DND-41 (cell line): ENCODE results near the gene ARPC4.
A peak's percentile ranks its signal among the peaks of the same experiment; 100 is the strongest.

Experiments used
- ATAC-seq: fragments of 200-7000 bp; cut with Tn5 transposase; 3 replicates; pipeline ENCODE4 v1.9.1; 2021; ENCODE audit warnings: low read depth; ENCODE audit not compliant: insufficient read depth
- DNase-seq: peaks from one replicate; pipeline ENCODE4 v3.0.0-alpha.2; 2020
- H2AFZ ChIP-seq: 2 replicates; pipeline ENCODE4 v1.6.0; 2012; ENCODE audit warnings: low read depth, low read length
- H3K27ac ChIP-seq: 2 replicates; pipeline ENCODE4 v1.5.1; 2012; ENCODE audit warnings: low read length, inconsistent platforms
- H3K27me3 ChIP-seq: fragments of 200-600 bp; sonication (generic); 2 replicates; pipeline ENCODE4 v1.6.0; 2012; ENCODE audit warnings: low read length, mild to moderate bottlenecking, inconsistent platforms; ENCODE audit not compliant: insufficient read depth, poor library complexity
- H3K36me3 ChIP-seq: 2 replicates; pipeline ENCODE4 v1.5.1; 2012; ENCODE audit warnings: low read length, inconsistent platforms; ENCODE audit not compliant: insufficient read depth
- H3K4me1 ChIP-seq: 2 replicates; pipeline ENCODE4 v1.5.1; 2012; ENCODE audit warnings: mild to moderate bottlenecking, low read length; ENCODE audit not compliant: insufficient read depth
- H3K4me2 ChIP-seq: 2 replicates; pipeline ENCODE4 v1.6.0; 2012; ENCODE audit warnings: mild to moderate bottlenecking, moderate library complexity, low read length, inconsistent platforms; ENCODE audit not compliant: insufficient read depth
- H3K4me3 ChIP-seq, 2 experiments: fragments of 200-600 bp in 1 of 2; shearing (Covaris generic) in 1 of 2; 2 replicates each; pipeline ENCODE4 v1.5.1; 2012 to 2016; ENCODE audit warnings: inconsistent platforms in 2 of 2, low read length in 2 of 2, mild to moderate bottlenecking in 2 of 2, low read depth in 1 of 2, moderate library complexity in 1 of 2
- H3K79me2 ChIP-seq: 2 replicates; pipeline ENCODE4 v1.6.0; 2012; ENCODE audit warnings: low read length, inconsistent platforms; ENCODE audit not compliant: insufficient read depth
- H3K9ac ChIP-seq: 2 replicates; pipeline ENCODE4 v1.6.0; 2012; ENCODE audit warnings: low read depth, mild to moderate bottlenecking, inconsistent platforms, low read length, moderate library complexity
- H3K9me3 ChIP-seq: 2 replicates; pipeline ENCODE4 v1.5.1; 2012; ENCODE audit warnings: low read length, moderate library complexity, mild to moderate bottlenecking, inconsistent platforms; ENCODE audit not compliant: insufficient read depth, severe bottlenecking
- H4K20me1 ChIP-seq: 2 replicates; pipeline ENCODE4 v1.6.0; 2012; ENCODE audit warnings: low read length; ENCODE audit not compliant: insufficient read depth
- CTCF ChIP-seq: IDR thresholded peaks from 2 replicates; pipeline ENCODE4 v1.5.1; 2012; ENCODE audit warnings: borderline replicate concordance, low read length, moderate library complexity, mild to moderate bottlenecking; ENCODE audit not compliant: poor library complexity, severe bottlenecking; ENCODE audit errors: extremely low read depth
- EZH2 ChIP-seq: IDR thresholded peaks from 3 replicates; pipeline ENCODE4 v1.6.1; 2012; ENCODE audit warnings: borderline replicate concordance, low read depth, mild to moderate bottlenecking, moderate library complexity, low read length, inconsistent platforms; ENCODE audit not compliant: severe bottlenecking

Gene ARPC4

DNA sequence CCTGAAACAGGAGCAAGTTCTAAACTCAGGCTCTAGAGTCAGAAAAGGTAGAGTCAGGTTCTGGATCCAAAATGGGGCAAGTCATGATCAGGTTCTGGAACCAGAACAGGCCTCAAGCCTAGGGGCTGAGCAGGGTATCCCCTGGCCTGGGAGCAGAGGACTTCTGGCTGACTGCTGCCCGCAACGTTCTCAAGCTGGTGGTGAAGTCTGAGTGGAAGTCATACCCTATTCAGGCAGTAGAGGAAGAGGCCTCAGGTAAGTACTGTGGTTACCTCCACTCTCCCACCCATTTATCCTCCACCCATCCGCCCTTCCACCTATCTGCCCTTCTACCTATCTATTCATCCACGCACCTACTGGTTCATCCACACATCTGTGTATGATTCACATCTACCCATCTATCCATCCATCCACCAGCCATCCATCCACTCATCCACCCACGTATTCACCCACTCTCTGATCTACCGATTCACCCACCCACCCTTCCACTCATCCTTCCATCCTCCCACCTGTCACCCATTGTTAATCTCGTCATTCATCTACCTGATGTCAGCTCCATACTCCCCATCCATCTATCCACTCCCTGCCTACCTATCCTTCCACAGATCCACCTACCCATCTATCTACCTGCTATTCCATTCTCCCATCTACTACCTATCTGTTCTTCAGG is 25.9 kb downstream of the ARPC4 start:
- H4K20me1 ChIP-seq: no peaks in the 10 kb centered on the region
- H3K36me3 ChIP-seq: peaks cover 44% of the 10 kb centered on the region

GRCh38 chr3:9820543-9820942 is 27.7 kb downstream of the ARPC4 start:
- TF ChIP-seq EZH2 (no peak), CTCF (no peak)
- Histone ChIP-seq H3K9ac (no peak overlapping the region), H3K4me3 (no peak overlapping the region), H3K4me2 (no peak overlapping the region), H2AFZ (no peak overlapping the region), H3K9me3 (no peaks in the 10 kb centered on the region), H4K20me1 (no peaks in the 10 kb centered on the region), H3K27me3 (no peaks in the 10 kb centered on the region), H3K27ac (no peak overlapping the region), H3K79me2 (no peaks in the 10 kb centered on the region), H3K36me3 (peaks cover 42% of the 10 kb centered on the region), H3K4me1 (no peaks in the 10 kb centered on the region)
- DNase-seq (no peak), ATAC-seq (no peak)

More for the DNA sequence above, 25.9 kb downstream of the ARPC4 start:
- H3K79me2 ChIP-seq: no peaks in the 10 kb centered on the region
- no peak for DNase-seq
- H3K27ac ChIP-seq: no peak overlapping the region
- ATAC-seq: no peak
- no peak overlapping the region for H3K9ac ChIP-seq
- no peaks in the 10 kb centered on the region for H3K9me3 ChIP-seq
- no peaks in the 10 kb centered on the region for H3K4me1 ChIP-seq
- no peaks in the 10 kb centered on the region for H3K27me3 ChIP-seq
- no peak overlapping the region for H3K4me3 ChIP-seq
- no peak overlapping the region for H2AFZ ChIP-seq
- no peak for TF ChIP-seq EZH2
- no peak for TF ChIP-seq CTCF
- no peak overlapping the region for H3K4me2 ChIP-seq

- Histone ChIP-seq H3K4me2 (no peak overlapping the region), H4K20me1 (no peaks in the 10 kb centered on the region), H3K36me3 (peaks cover 42% of the 10 kb centered on the region)
Measured at GRCh38 chr3:9820946-9821345, 28.1 kb downstream of the ARPC4 start.

More at GRCh38 chr3:9820946-9821345, 28.1 kb downstream of the ARPC4 start:
- H3K4me1 ChIP-seq: no peaks in the 10 kb centered on the region
- no peak overlapping the region for H3K4me3 ChIP-seq
- H3K9ac ChIP-seq: no peak overlapping the region
- H3K27ac ChIP-seq: no peak overlapping the region
- ATAC-seq (peak; percentile 63), DNase-seq (no peak)
- H3K27me3 ChIP-seq: no peaks in the 10 kb centered on the region
- no peaks in the 10 kb centered on the region for H3K79me2 ChIP-seq
- TF ChIP-seq CTCF: peak; percentile 40
- no peak for TF ChIP-seq EZH2
- no peak overlapping the region for H2AFZ ChIP-seq
- no peaks in the 10 kb centered on the region for H3K9me3 ChIP-seq
